Skeletal muscle cell (primary cell): ENCODE measurements around the gene SLC2A9.
"Not testable (repeated sequence)": the region's sequence is repeated elsewhere in the genome, so short reads cannot be mapped to it uniquely, and the experiment has no call there.

Experiments
- DNase-seq: peaks from one replicate; pipeline ENCODE4 v3.0.0-alpha.2; 2010; ENCODE audit warnings: low read depth
- H3K4me3 ChIP-seq: 2 replicates; pipeline ENCODE4 v1.5.1; 2011; ENCODE audit warnings: low read depth, mild to moderate bottlenecking, control low read depth, low read length, moderate library complexity

SLC2A9 gene

GRCh38 chr4:9804918-9805317, 216.4 kb downstream of the SLC2A9 start:
- DNase-seq: no peak
- no peak overlapping the region for H3K4me3 ChIP-seq

- H3K4me3 ChIP-seq: no peak overlapping the region
- no peak for DNase-seq
These were observed 220.4 kb downstream of the SLC2A9 start for GRCh38 chr4:9800848-9801247.

DNA sequence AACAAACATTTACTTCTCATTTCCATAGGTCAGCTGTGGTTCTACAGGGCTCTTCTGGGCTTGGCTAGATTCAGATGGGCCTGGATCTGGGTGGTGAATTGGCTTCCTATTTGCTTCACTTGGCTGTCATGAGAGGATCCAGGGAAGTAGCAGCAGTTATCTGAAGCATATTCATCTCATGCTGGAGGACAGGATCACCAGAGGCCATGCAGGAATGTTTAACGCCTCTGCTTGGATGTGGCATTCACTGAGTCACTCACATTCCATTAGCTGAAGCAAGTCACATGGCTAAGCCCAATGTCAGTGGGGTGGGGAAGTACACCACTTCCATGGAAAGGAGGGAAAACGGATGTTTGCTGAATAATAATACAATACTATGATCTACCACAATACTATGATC, 224.7 kb downstream of the SLC2A9 start:
- not testable (repeated sequence) for H3K4me3 ChIP-seq, DNase-seq

- no peak for DNase-seq
These were observed 228.9 kb downstream of the SLC2A9 start for GRCh38 chr4:9792381-9792780.

GRCh38 chr4:9785891-9786290, 235.4 kb downstream of the SLC2A9 start:
- not testable (repeated sequence) for H3K4me3 ChIP-seq, DNase-seq

More at GRCh38 chr4:9792381-9792780, 228.9 kb downstream of the SLC2A9 start:
- no peak overlapping the region for H3K4me3 ChIP-seq

GRCh38 chr4:9782136-9782436, 239.2 kb downstream of the SLC2A9 start:
- H3K4me3 ChIP-seq: no peak overlapping the region
- DNase-seq: no peak

DNA sequence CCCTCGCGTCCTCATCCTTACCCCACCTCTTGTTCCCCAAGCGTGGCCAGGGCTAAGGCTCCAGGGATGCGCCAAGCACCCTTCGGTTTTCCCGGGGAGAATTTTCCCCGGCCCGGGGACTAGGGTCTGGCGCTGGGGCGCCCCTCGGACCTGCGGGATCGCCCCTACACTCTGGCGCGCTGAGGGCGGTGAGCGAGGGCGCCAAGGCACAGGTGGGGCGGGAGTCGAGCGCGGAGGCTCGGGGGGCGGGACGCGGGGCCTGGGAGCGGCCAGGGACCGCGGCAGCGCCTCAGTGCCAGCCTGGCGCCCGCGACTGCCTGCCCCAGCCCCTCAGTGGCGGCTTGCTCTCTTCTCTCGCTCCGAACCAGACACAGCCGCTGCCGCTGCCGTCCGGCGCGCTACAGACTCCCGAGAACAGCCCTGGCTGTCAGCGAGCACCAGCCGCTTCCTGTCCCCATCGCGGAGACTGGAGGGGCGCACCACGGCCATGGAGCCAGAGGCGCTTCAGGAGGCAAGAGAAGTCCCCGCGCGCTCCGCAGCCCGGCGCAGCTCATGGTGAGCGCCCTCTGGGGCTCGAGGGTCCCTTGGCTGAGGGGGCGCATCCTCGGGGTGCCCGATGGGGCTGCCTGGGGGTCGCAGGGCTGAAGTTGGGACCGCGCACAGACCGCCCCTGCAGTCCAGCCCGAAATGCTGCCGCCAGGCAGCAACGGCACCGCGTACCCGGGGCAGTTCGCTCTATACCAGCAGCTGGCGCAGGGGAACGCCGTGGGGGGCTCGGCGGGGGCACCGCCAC, 239.8 kb downstream of the SLC2A9 start, which contains the start of gene DRD5:
TSS of gene DRD5 (plus strand) at position 292 of the 793 bp plus-strand sequence. CDS start at position 688, 396 bp downstream.
- no peak within 1 kb of the TSS for H3K4me3 ChIP-seq
- no peak for DNase-seq
